Activated T-helper 2 cell treated with anti-CD3 and anti-CD28 coated beads, Interferon-gamma antibody, Interleukin-2, Interleukin-4, amounts not matched to agents 10 μg/mL and 5 μg/mL and 100 μg/mL, durations not matched to agents 14 hours and 24 hours and 36 hours (primary cell): Measurements from ENCODE around the gene WDR35. TPM values are rescaled to one million over a fixed set of nuclear protein-coding genes. Genes with fewer than 3 reads are reported as not detected.

ENCODE experiments used
- DNase-seq: peaks from one replicate; pipeline ENCODE4 v3.0.0; 2021; ENCODE audit warnings: low spot score
- H3K27ac Mint-ChIP-seq: one replicate; pipeline ENCODE4 v1.8.0; 2021; ENCODE audit warnings: mixed read lengths
- H3K27me3 Mint-ChIP-seq: one replicate; pipeline ENCODE4 v1.8.0; 2021; ENCODE audit warnings: low read depth, mixed read lengths
- H3K36me3 Mint-ChIP-seq: one replicate; pipeline ENCODE4 v1.8.0; 2021; ENCODE audit warnings: low read depth, mixed read lengths
- H3K4me1 Mint-ChIP-seq: one replicate; pipeline ENCODE4 v1.8.0; 2021; ENCODE audit warnings: low read depth, mixed read lengths
- H3K4me3 Mint-ChIP-seq: one replicate; pipeline ENCODE4 v1.8.0; 2021; ENCODE audit warnings: low read depth, mild to moderate bottlenecking, moderate library complexity, mixed read lengths
- H3K9me3 Mint-ChIP-seq: one replicate; pipeline ENCODE4 v1.8.0; 2021; ENCODE audit warnings: mixed read lengths
- intact Hi-C: fragments of 100-400 bp; cut with micrococcal nuclease; formaldehyde crosslinking; loops from one replicate; pipeline ENCODE4 v1.15.1; 2023
- total RNA-seq: library from RNA; stranded (reverse); gene quantifications from 2 replicates; pipeline ENCODE4 v1.2.3, GENCODE V29; 2022

WDR35 gene
- total RNA-seq, 1 donor from 2014 or later: 7.6 TPM

- no peak for DNase-seq
- H3K4me1 Mint-ChIP-seq: peaks cover 22% of the 10 kb centered on the region
- H3K36me3 Mint-ChIP-seq: no peaks in the 10 kb centered on the region
- intact Hi-C loops: loop anchor here (2.0 to 5.0 kb wide), 3 partner anchors 27 to 1481 kb away; no protein-coding TSS in a partner anchor
- no peak overlapping the region for H3K4me3 Mint-ChIP-seq
- H3K27ac Mint-ChIP-seq: no peak overlapping the region
- no peaks in the 10 kb centered on the region for H3K27me3 Mint-ChIP-seq
- H3K9me3 Mint-ChIP-seq: no peaks in the 10 kb centered on the region
These were observed 121.7 kb downstream of the WDR35 start for GRCh38 chr2:19868224-19868623.

GRCh38 chr2:19866771-19867170, 123.1 kb downstream of the WDR35 start:
- intact Hi-C loops: loop anchor here (5.0 kb wide), 2 partner anchors 519 to 1479 kb away; no protein-coding TSS in a partner anchor
- H3K27ac Mint-ChIP-seq: no peak overlapping the region
- H3K36me3 Mint-ChIP-seq: no peaks in the 10 kb centered on the region
- H3K27me3 Mint-ChIP-seq: peaks cover 1% of the 10 kb centered on the region
- H3K9me3 Mint-ChIP-seq: no peaks in the 10 kb centered on the region
- H3K4me1 Mint-ChIP-seq: peaks cover 22% of the 10 kb centered on the region
- no peak overlapping the region for H3K4me3 Mint-ChIP-seq
- no peak for DNase-seq

- Mint-ChIP-seq H3K4me1 (peaks cover 22% of the 10 kb centered on the region), H3K9me3 (no peaks in the 10 kb centered on the region), H3K27me3 (peaks cover 1% of the 10 kb centered on the region), H3K27ac (peak overlapping the region; percentile 11), H3K36me3 (no peaks in the 10 kb centered on the region), H3K4me3 (no peak overlapping the region)
- no peak for DNase-seq
- intact Hi-C loops: loop anchor here (5.0 kb wide), 2 partner anchors 518 to 1478 kb away; no protein-coding TSS in a partner anchor
These were observed 124.8 kb downstream of the WDR35 start for GRCh38 chr2:19865151-19865550.

- H3K4me1 Mint-ChIP-seq: peaks cover 18% of the 10 kb centered on the region
These were observed 125.5 kb downstream of the WDR35 start for GRCh38 chr2:19864381-19864780.

GRCh38 chr2:19863303-19864041, 126.4 kb downstream of the WDR35 start:
- peaks cover 1% of the 10 kb centered on the region for H3K27me3 Mint-ChIP-seq
- H3K4me3 Mint-ChIP-seq: no peak overlapping the region
- no peak overlapping the region for H3K27ac Mint-ChIP-seq
- intact Hi-C loops: loop anchor here (1.0 to 5.0 kb wide), 5 partner anchors 96 to 1428 kb away; no protein-coding TSS in a partner anchor
- peaks cover 13% of the 10 kb centered on the region for H3K4me1 Mint-ChIP-seq
- DNase-seq: peak; percentile 50
- no peaks in the 10 kb centered on the region for H3K9me3 Mint-ChIP-seq
- no peaks in the 10 kb centered on the region for H3K36me3 Mint-ChIP-seq

More at GRCh38 chr2:19864381-19864780, 125.5 kb downstream of the WDR35 start:
- Mint-ChIP-seq H3K4me3 (no peak overlapping the region), H3K36me3 (no peaks in the 10 kb centered on the region), H3K27ac (no peak overlapping the region), H3K9me3 (no peaks in the 10 kb centered on the region), H3K27me3 (peaks cover 1% of the 10 kb centered on the region)
- intact Hi-C loops: loop anchor here (5.0 kb wide), 2 partner anchors 97 to 502 kb away; no protein-coding TSS in a partner anchor
- DNase-seq: no peak

- Mint-ChIP-seq H3K9me3 (no peaks in the 10 kb centered on the region), H3K27ac (no peak overlapping the region), H3K4me1 (peaks cover 10% of the 10 kb centered on the region), H3K27me3 (peaks cover 8% of the 10 kb centered on the region), H3K4me3 (no peak overlapping the region), H3K36me3 (no peaks in the 10 kb centered on the region)
- intact Hi-C loops: loop anchor here (5.0 kb wide), 2 partner anchors 95 to 500 kb away; no protein-coding TSS in a partner anchor
- no peak for DNase-seq
These were observed 128.1 kb downstream of the WDR35 start for GRCh38 chr2:19861813-19862212.

Other genes starting within 250 kb of the WDR35 start
- gene TTC32, start 88.1 kb downstream of the WDR35 start, total RNA-seq: 14.8 TPM in 2 replicates
- gene MATN3, start 22.6 kb upstream of the WDR35 start, total RNA-seq: not detected in 2 replicates
- 26.9 and 27.3 TPM in 2 replicates for gene LAPTM4A, start 61.5 kb upstream of the WDR35 start, total RNA-seq
- gene SDC1, start 235.0 kb upstream of the WDR35 start, total RNA-seq: 0.59 and 0.62 TPM in 2 replicates